CD4-positive, alpha-beta memory T cell (primary cell): Measurements from ENCODE around the gene ARPC2. TPM values are rescaled to one million over a fixed set of nuclear protein-coding genes. Genes with fewer than 3 reads are reported as not detected.

ENCODE experiments used
- CTCF ChIA-PET: fragments of 350-600 bp; sonication (Branson Sonifier 250); formaldehyde crosslinking; loops from one replicate; lab custom pipeline; 2021; ENCODE audit warnings: inconsistent platforms; ENCODE audit not compliant: partially characterized antibody; lab: Charles Lee
- POLR2A ChIA-PET: fragments of 350-600 bp; sonication (Branson Sonifier 250); formaldehyde crosslinking; loops from one replicate; lab custom pipeline; 2021; ENCODE audit not compliant: partially characterized antibody; lab: Charles Lee
- DNase-seq, 5 donors: peaks; one replicate each; pipeline versions ENCODE4 v3.0.0 to v3.0.0-alpha.2; 2020 to 2022; ENCODE audit warnings: mixed read lengths in 1 of 5
- H3K27ac ChIP-seq: one replicate; pipeline ENCODE4 v1.7.0; 2013; ENCODE audit warnings: low read depth, low read length
- H3K27me3 ChIP-seq: 2 replicates; pipeline ENCODE4 v1.7.0; 2013; ENCODE audit warnings: mild to moderate bottlenecking, low read length, moderate library complexity; ENCODE audit not compliant: insufficient read depth
- H3K36me3 ChIP-seq: 2 replicates; pipeline ENCODE4 v1.7.0; 2013; ENCODE audit warnings: mild to moderate bottlenecking, low read length, moderate library complexity; ENCODE audit not compliant: insufficient read depth
- H3K4me1 ChIP-seq: 2 replicates; pipeline ENCODE4 v1.7.0; 2013; ENCODE audit warnings: mild to moderate bottlenecking, low read length, moderate library complexity; ENCODE audit not compliant: insufficient read depth
- H3K4me3 ChIP-seq, 2 donors: one replicate each; pipeline ENCODE4 v1.7.0; 2013; ENCODE audit warnings: low read length in 2 of 2, mild to moderate bottlenecking in 1 of 2
- H3K9me3 ChIP-seq, 2 donors: one replicate each; pipeline ENCODE4 v1.7.0; 2013; ENCODE audit warnings: low read length in 2 of 2, control low read depth in 1 of 2; ENCODE audit not compliant: control insufficient read depth in 1 of 2
- H3K27ac Mint-ChIP-seq, 7 donors: one replicate each; pipeline ENCODE4 v1.8.0; 2020 to 2021; ENCODE audit warnings: mixed read lengths in 7 of 7, mild to moderate bottlenecking in 6 of 7, inconsistent platforms in 3 of 7, moderate library complexity in 3 of 7
- H3K27me3 Mint-ChIP-seq, 2 donors: one replicate each; pipeline ENCODE4 v1.8.0; 2020 to 2021; ENCODE audit warnings: mixed read lengths in 2 of 2
- H3K36me3 Mint-ChIP-seq, 2 donors: one replicate each; pipeline ENCODE4 v1.8.0; 2020 to 2021; ENCODE audit warnings: mixed read lengths in 2 of 2, inconsistent platforms in 1 of 2, mild to moderate bottlenecking in 1 of 2
- H3K4me1 Mint-ChIP-seq, 4 donors: one replicate each; pipeline ENCODE4 v1.8.0; 2020 to 2021; ENCODE audit warnings: mixed read lengths in 4 of 4, mild to moderate bottlenecking in 1 of 4
- H3K4me3 Mint-ChIP-seq, 8 donors: one replicate each; pipeline ENCODE4 v1.8.0; 2020 to 2021; ENCODE audit warnings: mixed read lengths in 8 of 8, mild to moderate bottlenecking in 7 of 8, moderate library complexity in 6 of 8, inconsistent platforms in 3 of 8
- H3K9me3 Mint-ChIP-seq, 8 donors: one replicate each; pipeline ENCODE4 v1.8.0; 2020 to 2021; ENCODE audit warnings: mixed read lengths in 8 of 8, mild to moderate bottlenecking in 5 of 8, inconsistent platforms in 3 of 8, moderate library complexity in 1 of 8
- intact Hi-C: fragments of 100-400 bp; cut with micrococcal nuclease; formaldehyde crosslinking; loops from one replicate; pipeline ENCODE4 v1.15.1; 2023
- polyA plus RNA-seq, 2 donors: library from polyadenylated mRNA; unstranded; fragments of 300-500 nt; fragmentation: Illumina TruSeq; gene quantifications; one replicate each; pipeline ENCODE4 v1.2.3, GENCODE V29; 2021
- total RNA-seq, 2 experiments: library from RNA; stranded (reverse); gene quantifications; one replicate each; pipeline ENCODE4 v1.2.3, GENCODE V29; 2021

Gene ARPC2
- total and polyA plus RNA-seq, 4 experiments from 2014 or later: 412 to 1,042 (median 628) TPM

DNA sequence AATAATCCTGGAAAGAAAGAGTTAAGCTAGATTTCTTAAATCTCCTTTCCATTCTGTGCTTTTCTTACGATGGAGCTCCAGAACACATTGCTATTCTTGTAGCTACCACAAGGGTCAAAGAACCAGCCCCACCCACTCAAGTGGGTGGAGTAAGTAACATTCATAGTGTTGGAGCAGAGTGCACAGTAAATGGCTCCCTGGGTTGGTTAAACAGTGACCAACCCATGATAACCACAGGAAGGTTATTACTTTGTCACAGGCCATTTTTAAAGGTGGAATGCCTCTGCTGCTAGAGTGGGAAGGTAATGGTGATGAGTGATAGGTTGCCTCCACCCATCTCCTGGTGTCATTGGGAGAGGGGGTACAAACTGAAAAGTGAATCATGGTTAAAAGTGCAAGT is 13.9 kb downstream of the ARPC2 start:
- H3K4me3 Mint-ChIP-seq: peak overlapping the region; percentile 46 to 78 (median 66)
- H3K9me3 Mint-ChIP-seq: no peaks in the 10 kb centered on the region
- H3K4me1 ChIP-seq: peaks cover 64% of the 10 kb centered on the region
- H3K27me3 ChIP-seq: no peaks in the 10 kb centered on the region
- H3K36me3 ChIP-seq: peaks cover 58% of the 10 kb centered on the region
- H3K36me3 Mint-ChIP-seq: peaks cover 64 to 80% of the 10 kb centered on the region in 2 donors
- ChIA-PET CTCF (interaction anchor here (0.7 to 7.8 kb wide), 10 partner anchors 12 to 63 kb away, joined by 3 to 67 read pairs (median 3); partner anchors contain the start of gene ARPC2), POLR2A (interaction anchor here (0.7 to 7.9 kb wide), 5 partner anchors 12 to 165 kb away, joined by 3 to 144 read pairs (median 4); partner anchors contain the start of gene ARPC2)
- peak overlapping the region; percentile 84 to 93 (median 90) for H3K27ac Mint-ChIP-seq
- H3K27ac ChIP-seq: peak overlapping the region; percentile 35
- peaks cover 35 to 69% (median 54%) of the 10 kb centered on the region in 4 donors for H3K4me1 Mint-ChIP-seq
- H3K27me3 Mint-ChIP-seq: no peaks in the 10 kb centered on the region
- no peaks in the 10 kb centered on the region for H3K9me3 ChIP-seq
- DNase-seq: peak in 4 of 5 donors; percentile 33 to 45 (median 39)
- no peak overlapping the region for H3K4me3 ChIP-seq
- intact Hi-C loops: no loop called here

DNA sequence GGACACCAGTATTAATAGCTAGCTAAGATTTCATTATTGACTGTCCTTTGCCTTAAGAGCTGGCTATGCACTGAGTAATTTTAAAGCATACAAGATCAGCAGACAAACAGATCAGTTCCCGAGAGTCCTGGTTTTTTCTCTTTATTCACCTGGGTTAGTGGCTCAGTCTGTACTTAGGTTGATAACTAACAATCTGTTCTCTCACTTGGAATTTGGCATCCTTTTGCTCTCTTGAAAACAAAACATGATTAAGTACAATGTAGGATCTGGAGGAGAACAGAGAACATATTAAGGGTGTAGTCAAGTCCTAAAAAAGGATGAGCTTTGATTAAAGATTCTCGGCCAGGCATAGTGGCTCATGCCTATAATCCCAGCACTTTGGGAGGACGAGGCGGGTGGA is 16.6 kb downstream of the ARPC2 start:
- H3K9me3 ChIP-seq: no peaks in the 10 kb centered on the region
- no peak overlapping the region for H3K4me3 ChIP-seq
- H3K27me3 Mint-ChIP-seq: no peaks in the 10 kb centered on the region
- CTCF ChIA-PET: interaction anchor here (0.6 to 7.8 kb wide), 5 partner anchors 15 to 339 kb away, joined by 3 to 67 read pairs (median 4); partner anchors contain the start of gene ARPC2
- POLR2A ChIA-PET: interaction anchor here (0.7 to 2.3 kb wide), 4 partner anchors 13 to 41 kb away, joined by 3 to 11 read pairs (median 4); no protein-coding TSS in a partner anchor
- H3K4me1 ChIP-seq: peaks cover 40% of the 10 kb centered on the region
- H3K27me3 ChIP-seq: no peaks in the 10 kb centered on the region
- intact Hi-C loops: no loop called here
- H3K36me3 ChIP-seq: peaks cover 69% of the 10 kb centered on the region
- H3K27ac ChIP-seq: no peak overlapping the region
- H3K27ac Mint-ChIP-seq: peak overlapping the region in 4 of 7 donors; percentile 6 to 73 (median 42)
- no peak for DNase-seq
- H3K4me3 Mint-ChIP-seq: no peak overlapping the region
- peaks cover 63 to 82% of the 10 kb centered on the region in 2 donors for H3K36me3 Mint-ChIP-seq
- H3K9me3 Mint-ChIP-seq: no peaks in the 10 kb centered on the region
- peaks cover 26 to 46% (median 35%) of the 10 kb centered on the region in 4 donors for H3K4me1 Mint-ChIP-seq

- CTCF ChIA-PET: interaction anchor here (1.2 to 1.5 kb wide), 2 partner anchors 10 to 23 kb away, joined by 3 to 4 read pairs; no protein-coding TSS in a partner anchor
- Mint-ChIP-seq H3K27ac (peak overlapping the region in 3 of 7 donors; percentile 48 to 79 (median 68)), H3K36me3 (peaks cover 64 to 82% of the 10 kb centered on the region in 2 donors), H3K9me3 (no peaks in the 10 kb centered on the region), H3K4me3 (no peak overlapping the region), H3K27me3 (no peaks in the 10 kb centered on the region), H3K4me1 (peaks cover 22 to 36% (median 27%) of the 10 kb centered on the region in 4 donors)
- POLR2A ChIA-PET: interaction anchor here (1.1 to 2.6 kb wide), 3 partner anchors 14 to 25 kb away, joined by 3 to 11 read pairs (median 8); partner anchors contain the start of gene ARPC2
- H3K36me3 ChIP-seq: peaks cover 75% of the 10 kb centered on the region
- H3K4me3 ChIP-seq: no peak overlapping the region
- H3K27ac ChIP-seq: no peak overlapping the region
- DNase-seq: no peak
- H3K4me1 ChIP-seq: peaks cover 30% of the 10 kb centered on the region
- no peaks in the 10 kb centered on the region for H3K27me3 ChIP-seq
- intact Hi-C loops: no loop called here
- no peaks in the 10 kb centered on the region for H3K9me3 ChIP-seq
Observed at GRCh38 chr2:218234521-218234920, 17.5 kb downstream of the ARPC2 start.

GRCh38 chr2:218235017-218235416 is 18.0 kb downstream of the ARPC2 start:
- H3K27ac Mint-ChIP-seq: peak overlapping the region in 4 of 7 donors; percentile 22 to 68 (median 48)
- Histone ChIP-seq H3K4me3 (no peak overlapping the region), H3K36me3 (peaks cover 77% of the 10 kb centered on the region), H3K27me3 (no peaks in the 10 kb centered on the region), H3K4me1 (peaks cover 25% of the 10 kb centered on the region), H3K27ac (no peak overlapping the region), H3K9me3 (no peaks in the 10 kb centered on the region)
- peaks cover 20 to 32% (median 25%) of the 10 kb centered on the region in 4 donors for H3K4me1 Mint-ChIP-seq
- POLR2A ChIA-PET: interaction anchor here (0.6 to 2.6 kb wide), 4 partner anchors 11 to 26 kb away, joined by 3 to 11 read pairs (median 6); partner anchors contain the start of gene ARPC2
- peaks cover 65 to 80% of the 10 kb centered on the region in 2 donors for H3K36me3 Mint-ChIP-seq
- intact Hi-C loops: no loop called here
- no peaks in the 10 kb centered on the region for H3K27me3 Mint-ChIP-seq
- no peak for DNase-seq
- H3K9me3 Mint-ChIP-seq: no peaks in the 10 kb centered on the region
- H3K4me3 Mint-ChIP-seq: no peak overlapping the region
- CTCF ChIA-PET: interaction anchor here (1.2 to 1.5 kb wide), 2 partner anchors 9 to 22 kb away, joined by 3 to 4 read pairs; no protein-coding TSS in a partner anchor

GRCh38 chr2:218236829-218237228 is 19.8 kb downstream of the ARPC2 start:
- Histone ChIP-seq H3K27ac (no peak overlapping the region), H3K27me3 (no peaks in the 10 kb centered on the region), H3K36me3 (peaks cover 75% of the 10 kb centered on the region), H3K9me3 (no peaks in the 10 kb centered on the region), H3K4me3 (no peak overlapping the region), H3K4me1 (peaks cover 14% of the 10 kb centered on the region)
- no peak overlapping the region for H3K4me3 Mint-ChIP-seq
- H3K4me1 Mint-ChIP-seq: peaks cover 10 to 22% (median 15%) of the 10 kb centered on the region in 4 donors
- H3K9me3 Mint-ChIP-seq: no peaks in the 10 kb centered on the region
- intact Hi-C loops: no loop called here
- ChIA-PET POLR2A (interaction anchor here (1.0 kb wide), 1 partner anchor 10 kb away, joined by 4 read pairs; no protein-coding TSS in a partner anchor), CTCF (no interaction called here)
- peak overlapping the region in 1 of 7 donors; percentile 46 for H3K27ac Mint-ChIP-seq
- H3K36me3 Mint-ChIP-seq: peaks cover 56 to 80% of the 10 kb centered on the region in 2 donors
- no peak for DNase-seq
- H3K27me3 Mint-ChIP-seq: no peaks in the 10 kb centered on the region

DNA sequence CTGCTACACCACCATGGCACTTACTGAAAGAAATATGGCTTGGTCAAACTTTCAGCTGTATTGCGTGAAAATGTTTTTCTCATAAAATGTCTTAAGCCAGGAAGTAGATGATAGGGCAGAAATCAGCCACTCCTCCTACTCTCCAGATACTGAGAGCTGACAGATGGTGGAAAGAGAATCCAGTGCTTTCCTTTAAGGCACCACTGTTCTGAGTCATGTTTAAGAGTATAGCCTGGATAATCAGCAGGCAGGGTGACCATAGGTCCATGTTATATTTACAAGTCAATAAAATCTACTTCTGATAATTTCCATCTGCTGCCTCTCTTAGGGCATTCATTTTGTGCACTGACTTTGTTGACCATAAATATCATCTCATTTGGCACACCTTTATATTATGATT is 21.9 kb downstream of the ARPC2 start:
- H3K27ac Mint-ChIP-seq: peak overlapping the region in 2 of 7 donors; percentile 37 to 57
- peaks cover 50 to 89% of the 10 kb centered on the region in 2 donors for H3K36me3 Mint-ChIP-seq
- ChIA-PET CTCF (interaction anchor here (0.9 kb wide), 1 partner anchor 9 kb away, joined by 3 read pairs; no protein-coding TSS in a partner anchor), POLR2A (interaction anchor here (1.7 kb wide), 1 partner anchor 31 kb away, joined by 4 read pairs; the partner anchor contains the start of genes AAMP and PNKD)
- intact Hi-C loops: no loop called here
- Histone ChIP-seq H3K36me3 (peaks cover 87% of the 10 kb centered on the region), H3K4me3 (no peak overlapping the region), H3K27me3 (no peaks in the 10 kb centered on the region), H3K4me1 (peaks cover 9% of the 10 kb centered on the region), H3K27ac (no peak overlapping the region), H3K9me3 (no peaks in the 10 kb centered on the region)
- no peak for DNase-seq
- peaks cover 11 to 21% (median 12%) of the 10 kb centered on the region in 4 donors for H3K4me1 Mint-ChIP-seq
- no peaks in the 10 kb centered on the region for H3K9me3 Mint-ChIP-seq
- no peak overlapping the region for H3K4me3 Mint-ChIP-seq
- H3K27me3 Mint-ChIP-seq: no peaks in the 10 kb centered on the region

GRCh38 chr2:218244204-218244603 is 27.2 kb downstream of the ARPC2 start:
- H3K4me3 ChIP-seq: no peak overlapping the region
- H3K27ac Mint-ChIP-seq: peak overlapping the region in 6 of 7 donors; percentile 12 to 78 (median 58)
- H3K27ac ChIP-seq: no peak overlapping the region
- no peaks in the 10 kb centered on the region for H3K27me3 ChIP-seq
- intact Hi-C loops: no loop called here
- ChIA-PET POLR2A (interaction anchor here (1.0 to 1.4 kb wide), 5 partner anchors 10 to 26 kb away, joined by 3 to 4 read pairs (median 3); partner anchors contain the start of genes AAMP and PNKD), CTCF (interaction anchor here (1.3 to 7.8 kb wide), 4 partner anchors 9 to 76 kb away, joined by 3 to 61 read pairs (median 6); no protein-coding TSS in a partner anchor)
- no peak for DNase-seq
- H3K9me3 ChIP-seq: no peaks in the 10 kb centered on the region
- no peaks in the 10 kb centered on the region for H3K27me3 Mint-ChIP-seq
- H3K4me1 ChIP-seq: peaks cover 9% of the 10 kb centered on the region
- no peaks in the 10 kb centered on the region for H3K9me3 Mint-ChIP-seq
- H3K4me1 Mint-ChIP-seq: peaks cover 10 to 17% (median 12%) of the 10 kb centered on the region in 4 donors
- H3K36me3 Mint-ChIP-seq: peaks cover 41 to 84% of the 10 kb centered on the region in 2 donors
- peaks cover 90% of the 10 kb centered on the region for H3K36me3 ChIP-seq
- no peak overlapping the region for H3K4me3 Mint-ChIP-seq
